ENCODE measurements around the gene DHX57. TPM values are rescaled to one million over a fixed set of nuclear protein-coding genes. Genes with fewer than 3 reads are reported as not detected.

The DHX57 gene
- total and polyA plus RNA-seq, 2 donors (not counting 3 experiments of a cell fraction or from before 2014, with no cell fraction given) = 8.7 to 28.2 TPM

GRCh38 chr2:38810488-38810887 lies 65.2 kb downstream of the DHX57 start:
- H3K27me3 ChIP-seq (ENCODE audit: control insufficient read depth in 2 of 2, insufficient read depth in 2 of 2, low read length in 2 of 2) = no peaks in the 10 kb centered on the region
- H3K4me1 ChIP-seq (ENCODE audit: control insufficient read depth, extremely low read depth, insufficient read depth, low read length) = no peaks in the 10 kb centered on the region
- no peak overlapping the region for H3K9ac ChIP-seq (replicated peaks; ENCODE audit: extremely low read depth, insufficient read depth, low read length)
- no peaks in the 10 kb centered on the region for H3K9me3 ChIP-seq (replicated peaks; ENCODE audit: control insufficient read depth, insufficient read depth, low read length)
- H4K20me1 ChIP-seq (replicated peaks; ENCODE audit: control insufficient read depth, extremely low read depth, insufficient read depth, low read length) = no peaks in the 10 kb centered on the region
- FAIRE-seq (no peak), DNase-seq (ENCODE audit: low read depth, low spot score) (no peak)
- no peaks in the 10 kb centered on the region for H3K79me2 ChIP-seq (ENCODE audit: control insufficient read depth, insufficient read depth, low read length)
- intact Hi-C loops (cut with micrococcal nuclease) (no loop called here), dilution Hi-C loops (cut with MboI; ENCODE audit: extremely low pct_ligation_motif_present, low sequenced_read_pairs) (no loop called here)
- no peak for TF ChIP-seq POLR2A (IDR thresholded peaks at IDR 0.05; ENCODE audit: low read depth, low read length)
- TF ChIP-seq GATA2 (IDR thresholded peaks at IDR 0.05; ENCODE audit: insufficient read depth, insufficient read length, low read depth, low read length) = no peak
- TF ChIP-seq MAX (IDR thresholded peaks at IDR 0.05; ENCODE audit: insufficient read depth, insufficient read length) = no peak
- no peak for TF ChIP-seq POLR2AphosphoS5 (IDR thresholded peaks at IDR 0.05; ENCODE audit: insufficient read depth, low read depth, low read length)
- TF ChIP-seq EZH2 (IDR thresholded peaks at IDR 0.05; ENCODE audit: borderline replicate concordance, low read depth, low read length, severe bottlenecking) = no peak
- no peak for TF ChIP-seq FOS (IDR thresholded peaks at IDR 0.05; ENCODE audit: borderline replicate concordance, insufficient read depth, low read length)
- no peak for TF ChIP-seq MYC (IDR thresholded peaks at IDR 0.05; ENCODE audit: low read depth, low read length)
- no peak for TF ChIP-seq CTCF (IDR thresholded peaks at IDR 0.05; ENCODE audit: extremely low read depth in 1 of 2, insufficient read depth in 1 of 2, low read depth in 1 of 2, low read length in 2 of 2)
- TF ChIP-seq JUN (IDR thresholded peaks at IDR 0.05; ENCODE audit: borderline replicate concordance, insufficient read depth, insufficient read length, low read depth) = no peak
- no TSS peak for BruUV-seq (replicated peaks)
- H3K27ac ChIP-seq (ENCODE audit: insufficient read depth, low read depth, low read length) = no peak overlapping the region
- ChIA-PET POLR2A (interaction anchor here (0.7 kb wide), 1 partner anchor 573 kb away, joined by 5 read pairs; no protein-coding TSS in a partner anchor), CTCF (no interaction called here)
- H3K4me2 ChIP-seq (ENCODE audit: insufficient read depth, low read length) = no peak overlapping the region
- peaks cover 3 to 11% of the 10 kb centered on the region in 2 experiments for H3K36me3 ChIP-seq (ENCODE audit: control insufficient read depth in 2 of 2, extremely low read depth in 1 of 2, insufficient read depth in 2 of 2, low read length in 2 of 2)
- no peak overlapping the region for H3K4me3 ChIP-seq (replicated peaks in 1 of 3; ENCODE audit: insufficient read depth in 1 of 3, low read depth in 1 of 3, low read length in 3 of 3)
- H2AFZ ChIP-seq (ENCODE audit: low read depth, low read length) = no peak overlapping the region
- H3K9me1 ChIP-seq (replicated peaks; ENCODE audit: control insufficient read depth, extremely low read depth, insufficient read depth, low read length) = no peaks in the 10 kb centered on the region
